D721Med (cell line): Measurements from ENCODE around the gene SEPTIN8.

Source experiments
- DNase-seq: peaks from one replicate; pipeline ENCODE4 v3.0.0; 2011; ENCODE audit warnings: low spot score; ENCODE audit not compliant: insufficient read length
- FAIRE-seq: peaks from 2 replicates; lab custom pipeline; 2011; peaks lifted over from hg19 to GRCh38; lab: Jason Lieb, UNC
- TF ChIP-seq, protein P1 (sequence below): IDR thresholded peaks from 2 replicates; pipeline ENCODE4 v1.5.1; 2012; ENCODE audit warnings: mild to moderate bottlenecking, control low read depth; ENCODE audit not compliant: insufficient read depth; ENCODE audit errors: missing control alignments

Gene SEPTIN8

DNA sequence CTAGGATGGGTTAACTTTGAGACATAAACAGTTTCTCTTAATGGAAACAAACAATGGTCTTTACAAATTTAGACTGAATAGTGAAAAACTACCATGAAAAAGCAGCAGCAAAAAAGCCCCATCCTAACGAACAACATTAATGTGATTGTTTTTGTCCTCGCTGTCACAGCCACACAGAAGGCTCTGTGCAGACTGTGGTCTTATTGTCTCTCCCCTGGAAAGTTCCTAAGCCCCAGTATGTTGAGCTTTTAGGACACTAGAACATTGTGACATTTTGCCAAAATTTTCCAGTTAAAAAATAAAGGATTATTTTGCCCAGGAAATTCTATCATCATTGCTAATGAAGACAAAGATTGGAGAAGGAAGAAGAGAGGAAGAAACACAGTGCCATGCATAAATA, 23.5 kb upstream of the SEPTIN8 start:
- FAIRE-seq (no peak), DNase-seq (no peak)
- TF ChIP-seq, protein P1, sequence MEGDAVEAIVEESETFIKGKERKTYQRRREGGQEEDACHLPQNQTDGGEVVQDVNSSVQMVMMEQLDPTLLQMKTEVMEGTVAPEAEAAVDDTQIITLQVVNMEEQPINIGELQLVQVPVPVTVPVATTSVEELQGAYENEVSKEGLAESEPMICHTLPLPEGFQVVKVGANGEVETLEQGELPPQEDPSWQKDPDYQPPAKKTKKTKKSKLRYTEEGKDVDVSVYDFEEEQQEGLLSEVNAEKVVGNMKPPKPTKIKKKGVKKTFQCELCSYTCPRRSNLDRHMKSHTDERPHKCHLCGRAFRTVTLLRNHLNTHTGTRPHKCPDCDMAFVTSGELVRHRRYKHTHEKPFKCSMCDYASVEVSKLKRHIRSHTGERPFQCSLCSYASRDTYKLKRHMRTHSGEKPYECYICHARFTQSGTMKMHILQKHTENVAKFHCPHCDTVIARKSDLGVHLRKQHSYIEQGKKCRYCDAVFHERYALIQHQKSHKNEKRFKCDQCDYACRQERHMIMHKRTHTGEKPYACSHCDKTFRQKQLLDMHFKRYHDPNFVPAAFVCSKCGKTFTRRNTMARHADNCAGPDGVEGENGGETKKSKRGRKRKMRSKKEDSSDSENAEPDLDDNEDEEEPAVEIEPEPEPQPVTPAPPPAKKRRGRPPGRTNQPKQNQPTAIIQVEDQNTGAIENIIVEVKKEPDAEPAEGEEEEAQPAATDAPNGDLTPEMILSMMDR = no peak

DNA sequence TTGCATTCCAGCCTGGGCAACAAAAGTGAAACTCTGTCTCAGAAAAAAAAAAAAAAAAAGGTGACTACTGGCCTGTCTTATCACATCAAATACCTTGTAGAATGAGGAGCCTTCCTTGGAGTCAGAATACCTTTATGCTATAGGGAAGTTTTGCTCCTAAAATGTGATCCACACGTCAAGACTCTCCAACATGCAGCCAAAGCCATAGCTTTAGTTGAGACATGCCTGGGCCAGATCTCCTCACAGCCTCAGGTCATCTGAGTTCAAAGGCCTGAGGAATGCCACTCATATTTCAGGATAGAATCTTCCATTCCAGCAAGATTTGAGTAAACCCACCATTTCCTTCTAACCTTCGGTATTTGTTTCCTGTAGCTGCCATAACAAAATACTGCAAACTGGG, 22.4 kb upstream of the SEPTIN8 start:
- DNase-seq = no peak
- no peak for FAIRE-seq
- TF ChIP-seq, protein P1 = no peak

DNA sequence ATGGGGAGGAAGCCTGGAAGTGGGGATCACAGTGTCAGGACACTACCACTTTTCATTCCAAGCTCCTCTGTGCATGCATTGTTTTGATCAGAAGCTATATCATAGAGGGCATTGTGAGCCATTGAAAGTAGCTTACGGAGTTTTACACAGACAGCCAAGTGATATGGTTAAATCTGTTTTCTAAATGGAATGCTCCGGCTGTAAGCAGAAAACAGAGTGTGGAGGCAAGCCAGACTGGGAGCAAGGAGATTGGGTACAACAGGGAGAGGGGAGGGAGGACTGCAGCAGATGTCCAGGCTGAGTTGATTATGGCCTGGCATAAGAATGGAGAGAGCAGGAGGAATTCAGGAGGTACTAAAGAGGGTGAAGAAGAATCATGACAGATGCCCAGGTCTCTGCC, 20.6 kb upstream of the SEPTIN8 start:
- DNase-seq (no peak), FAIRE-seq (no peak)
- TF ChIP-seq, protein P1 = no peak

DNA sequence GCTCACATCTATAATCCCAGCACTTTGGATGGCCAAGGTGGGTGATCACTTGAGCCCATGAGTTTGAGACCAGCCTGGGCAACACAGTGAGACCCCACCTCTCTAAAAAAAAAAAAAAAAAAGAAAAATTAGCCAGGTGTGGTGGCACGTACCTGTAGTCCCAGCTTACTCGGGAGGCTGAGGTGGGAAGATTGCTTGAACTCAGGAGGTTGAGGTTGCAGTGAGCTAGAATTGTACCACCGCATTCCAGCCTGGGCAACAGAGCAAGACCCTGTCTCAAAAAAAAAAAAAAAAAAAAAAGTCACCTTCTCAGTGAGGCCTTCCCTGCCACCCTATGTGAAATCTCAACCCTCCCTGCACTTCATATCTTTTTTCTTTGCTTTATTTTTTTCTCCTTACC, 14.0 kb upstream of the SEPTIN8 start:
- TF ChIP-seq, protein P1 = no peak
- no peak for FAIRE-seq
- no peak for DNase-seq

DNA sequence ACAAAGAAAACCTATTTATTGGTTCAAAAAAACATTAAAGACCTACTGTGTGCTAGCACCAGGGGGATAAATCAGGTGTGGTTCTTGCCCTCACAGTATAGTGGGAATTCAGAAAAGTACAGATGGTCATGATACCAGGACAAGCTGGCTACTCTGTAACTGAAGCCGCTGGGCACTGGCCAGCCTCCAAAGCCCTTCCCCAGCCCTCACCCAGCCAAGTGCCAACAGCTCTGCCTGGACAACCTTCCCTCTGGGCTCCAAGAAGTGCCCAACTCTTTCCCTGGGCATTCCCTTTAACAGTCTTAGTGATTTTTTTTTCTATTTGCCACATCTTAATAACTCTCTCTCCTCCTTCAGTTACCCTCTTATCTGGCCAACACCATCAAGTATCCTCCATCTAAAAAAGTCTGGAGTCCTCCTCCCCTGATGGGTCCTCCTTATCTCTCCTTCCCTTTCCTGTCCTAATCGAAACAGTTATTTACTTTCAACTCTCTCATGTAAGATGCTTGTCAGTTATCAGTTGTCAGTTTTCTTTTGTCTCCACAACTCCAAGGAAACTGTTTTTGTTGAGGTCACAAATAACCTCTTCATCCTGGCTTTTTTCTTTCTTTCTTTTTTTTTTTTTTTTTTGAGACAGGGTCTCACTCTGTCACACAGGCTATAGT, 13.3 kb upstream of the SEPTIN8 start:
- DNase-seq (no peak), FAIRE-seq (no peak)
- TF ChIP-seq, protein P1 = no peak

DNA sequence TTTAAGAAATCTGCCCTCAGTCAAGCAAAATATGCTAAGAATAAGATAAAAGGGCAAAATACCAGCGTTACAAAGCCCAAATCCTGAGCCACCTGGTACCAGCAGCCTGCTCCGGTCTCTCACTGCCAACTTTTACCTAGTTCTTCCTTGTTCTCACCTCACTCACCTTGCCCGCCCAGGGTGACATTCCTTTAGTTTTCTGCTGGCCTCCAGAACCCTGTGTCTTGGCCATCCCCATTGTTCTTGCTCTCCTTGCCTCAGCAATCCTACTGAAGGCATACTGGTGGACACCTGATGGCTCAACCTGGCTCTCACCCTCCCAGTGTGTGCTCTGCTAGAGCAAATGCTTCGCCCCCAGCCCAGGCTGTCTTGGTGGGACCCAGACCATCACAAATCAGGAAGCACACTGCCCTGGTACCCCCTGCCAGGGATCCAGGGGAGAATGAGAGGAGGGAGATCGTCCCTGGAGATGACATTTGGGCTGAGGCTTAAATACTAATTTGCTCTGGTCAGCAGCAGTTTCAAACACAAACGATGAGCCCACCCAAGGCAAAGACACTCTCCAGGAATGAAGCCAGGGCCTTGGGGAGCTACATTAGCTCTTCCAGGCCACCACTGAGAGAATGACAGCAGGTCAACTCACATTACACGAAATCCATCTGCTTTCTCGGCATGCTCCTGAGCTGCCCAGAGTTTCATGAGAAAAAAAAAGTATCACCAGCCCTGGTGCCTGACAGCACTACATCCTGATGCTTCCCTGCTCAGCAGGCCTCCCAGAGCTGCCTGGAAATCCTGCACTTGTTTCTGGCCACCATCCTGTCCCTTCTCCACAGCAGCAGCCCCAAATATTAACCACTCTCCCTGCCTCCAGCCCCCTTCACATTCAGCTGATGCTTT, 12.2 kb upstream of the SEPTIN8 start:
- DNase-seq (no peak), FAIRE-seq (no peak)
- TF ChIP-seq, protein P1 = no peak
